Endothelial cell of umbilical vein (primary cell): ENCODE results near the gene TSPAN31. TPM values are rescaled to one million over a fixed set of nuclear protein-coding genes. Genes with fewer than 3 reads are reported as not detected.
A peak's percentile ranks its signal among the peaks of the same experiment; 100 is the strongest.

Experiments
- BruUV-seq: library from RNA; stranded (reverse); fragments of 400-500 nt; replicated peaks from 2 replicates; lab custom pipeline; 2021; lab: Mats Ljungman, UMichigan
- CTCF ChIA-PET: fragments of 300-600, 350-600 bp; sonication (Branson Sonifier 250); formaldehyde crosslinking; loops from one replicate; lab custom pipeline; 2021; ENCODE audit warnings: antibody characterized with exemption, inconsistent platforms; lab: Charles Lee
- POLR2A ChIA-PET: fragments of 300-600, 350-600 bp; sonication (Branson Sonifier 250); formaldehyde crosslinking; loops from one replicate; lab custom pipeline; 2021; ENCODE audit warnings: antibody characterized with exemption, inconsistent platforms; lab: Charles Lee
- DNase-seq: peaks from one replicate; pipeline ENCODE4 v3.0.0-alpha.2; 2011; ENCODE audit warnings: low read depth, low spot score
- FAIRE-seq: peaks from 2 replicates; lab custom pipeline; 2011; peaks lifted over from hg19 to GRCh38; lab: Jason Lieb, UNC
- H2AFZ ChIP-seq: 2 replicates; pipeline ENCODE4 v1.6.0; 2012; ENCODE audit warnings: low read depth, low read length, control low read depth, inconsistent platforms
- H3K27ac ChIP-seq: 2 replicates; pipeline ENCODE4 v1.5.1; 2011; ENCODE audit warnings: low read depth, mild to moderate bottlenecking, control low read depth, low read length, moderate library complexity; ENCODE audit not compliant: insufficient read depth
- H3K27me3 ChIP-seq, 2 experiments: 2 replicates each; pipeline versions ENCODE4 v1.6.0 to v1.6.1; 2011; ENCODE audit warnings: low read length in 2 of 2, mixed read lengths in 1 of 2; ENCODE audit not compliant: control insufficient read depth in 2 of 2, insufficient read depth in 2 of 2
- H3K36me3 ChIP-seq, 2 experiments: 2 replicates in 1 of 2; 3 replicates in 1 of 2; pipeline ENCODE4 v1.5.1; 2011; ENCODE audit warnings: low read length in 2 of 2, mild to moderate bottlenecking in 1 of 2, moderate library complexity in 1 of 2; ENCODE audit not compliant: control insufficient read depth in 2 of 2, insufficient read depth in 2 of 2; ENCODE audit errors: extremely low read depth in 1 of 2
- H3K4me1 ChIP-seq: 3 replicates; pipeline ENCODE4 v1.5.1; 2011; ENCODE audit warnings: mild to moderate bottlenecking, low read length; ENCODE audit not compliant: control insufficient read depth, insufficient read depth; ENCODE audit errors: extremely low read depth
- H3K4me2 ChIP-seq: 2 replicates; pipeline ENCODE4 v1.6.1; 2011; ENCODE audit warnings: low read length, control low read depth, mixed read lengths; ENCODE audit not compliant: insufficient read depth
- H3K4me3 ChIP-seq, 3 experiments: fragments of 200-600 bp in 1 of 3; sonication (generic), shearing (Covaris generic) in 1 of 3; replicated peaks in 1 of 3; 2 replicates each; pipeline ENCODE4 v1.5.1; 2011 to 2016; ENCODE audit warnings: control low read depth in 3 of 3, low read length in 3 of 3, mild to moderate bottlenecking in 2 of 3, inconsistent platforms in 1 of 3, low read depth in 1 of 3, moderate library complexity in 1 of 3; ENCODE audit not compliant: insufficient read depth in 1 of 3
- H3K79me2 ChIP-seq: 2 replicates; pipeline ENCODE4 v1.6.0; 2012; ENCODE audit warnings: low read length, inconsistent platforms; ENCODE audit not compliant: control insufficient read depth, insufficient read depth
- H3K9ac ChIP-seq: replicated peaks from 2 replicates; pipeline ENCODE3; 2011; ENCODE audit warnings: low read length, control low read depth; ENCODE audit not compliant: insufficient read depth; ENCODE audit errors: extremely low read depth
- H3K9me1 ChIP-seq: replicated peaks from 3 replicates; pipeline ENCODE4 v1.6.0; 2011; ENCODE audit warnings: mild to moderate bottlenecking, low read length; ENCODE audit not compliant: control insufficient read depth, insufficient read depth; ENCODE audit errors: extremely low read depth
- H3K9me3 ChIP-seq: replicated peaks from 2 replicates; pipeline ENCODE4 v1.5.1; 2012; ENCODE audit warnings: low read length, inconsistent platforms; ENCODE audit not compliant: control insufficient read depth, insufficient read depth
- H4K20me1 ChIP-seq: replicated peaks from 2 replicates; pipeline ENCODE3; 2011; ENCODE audit warnings: mild to moderate bottlenecking, low read length; ENCODE audit not compliant: control insufficient read depth, insufficient read depth; ENCODE audit errors: extremely low read depth
- EZH2 ChIP-seq: IDR thresholded peaks from 2 replicates; pipeline ENCODE4 v1.6.1; 2012; ENCODE audit warnings: borderline replicate concordance, low read depth, mild to moderate bottlenecking, moderate library complexity, low read length, inconsistent platforms; ENCODE audit not compliant: severe bottlenecking
- FOS ChIP-seq: IDR thresholded peaks from 2 replicates; pipeline ENCODE4 v1.6.1; 2011; ENCODE audit warnings: mild to moderate bottlenecking, low read length, moderate library complexity, borderline replicate concordance; ENCODE audit not compliant: insufficient read depth
- GATA2 ChIP-seq: IDR thresholded peaks from 2 replicates; pipeline ENCODE4 v1.7.0; 2011; ENCODE audit warnings: low read depth, mild to moderate bottlenecking, moderate library complexity, mixed read lengths, low read length; ENCODE audit not compliant: insufficient read length, insufficient read depth
- JUN ChIP-seq: IDR thresholded peaks from 2 replicates; pipeline ENCODE4 v1.6.1; 2011; ENCODE audit warnings: borderline replicate concordance, low read depth; ENCODE audit not compliant: insufficient read length, insufficient read depth
- MYC ChIP-seq: IDR thresholded peaks from one replicate; pipeline ENCODE4 v1.6.1; 2011; ENCODE audit warnings: mild to moderate bottlenecking, low read depth, low read length
- POLR2A ChIP-seq: IDR thresholded peaks from 2 replicates; pipeline ENCODE4 v1.6.1; 2012; ENCODE audit warnings: low read depth, mild to moderate bottlenecking, control low read depth, low read length
- POLR2AphosphoS5 ChIP-seq: IDR thresholded peaks from 2 replicates; pipeline ENCODE4 v1.6.1; 2012; ENCODE audit warnings: low read depth, mild to moderate bottlenecking, control low read depth, low read length, moderate library complexity; ENCODE audit not compliant: insufficient read depth
- dilution Hi-C: fragments of 300-500 bp; cut with MboI; formaldehyde crosslinking; loops from one replicate; pipeline ENCODE4 v1.15.0; 2019; ENCODE audit warnings: low sequenced_read_pairs; ENCODE audit not compliant: extremely low pct_ligation_motif_present
- intact Hi-C: fragments of 100-400 bp; cut with micrococcal nuclease; formaldehyde crosslinking; loops from one replicate; pipeline ENCODE4 v1.10.0; 2022
- polyA plus RNA-seq, 4 experiments: library from polyadenylated mRNA; depleted of rRNA in 3 of 4; stranded (reverse) in 3 of 4; unstranded in 1 of 4; fragments of >200 nt; gene quantifications; 2 replicates each; pipeline versions ENCODE4 v1.2.1 to v1.2.3, GENCODE V29; 2011 to 2012; ENCODE audit warnings: missing spikeins in 1 of 4
- total RNA-seq: library from RNA; stranded (reverse); gene quantifications from 2 replicates; pipeline ENCODE4 v1.2.3, GENCODE V29; 2021
- TF ChIP-seq, protein P1 (sequence below): IDR thresholded peaks from 2 replicates; pipeline ENCODE4 v1.6.1; 2011; ENCODE audit not compliant: insufficient read depth, insufficient read length
- TF ChIP-seq, protein P2 (sequence below), 2 donors: IDR thresholded peaks; 1 replicate in 1 of 2; 2 replicates in 1 of 2; pipeline ENCODE4 v1.5.1; 2011; ENCODE audit warnings: low read length in 2 of 2, mild to moderate bottlenecking in 2 of 2, moderate library complexity in 2 of 2, control low read depth in 1 of 2, inconsistent platforms in 1 of 2, low read depth in 1 of 2; ENCODE audit not compliant: insufficient read depth in 1 of 2; ENCODE audit errors: extremely low read depth in 1 of 2

TSPAN31 gene
- total and polyA plus RNA-seq, 2 donors (not counting 3 experiments of a cell fraction or from before 2014, with no cell fraction given) = 15.0 to 43.9 TPM

DNA sequence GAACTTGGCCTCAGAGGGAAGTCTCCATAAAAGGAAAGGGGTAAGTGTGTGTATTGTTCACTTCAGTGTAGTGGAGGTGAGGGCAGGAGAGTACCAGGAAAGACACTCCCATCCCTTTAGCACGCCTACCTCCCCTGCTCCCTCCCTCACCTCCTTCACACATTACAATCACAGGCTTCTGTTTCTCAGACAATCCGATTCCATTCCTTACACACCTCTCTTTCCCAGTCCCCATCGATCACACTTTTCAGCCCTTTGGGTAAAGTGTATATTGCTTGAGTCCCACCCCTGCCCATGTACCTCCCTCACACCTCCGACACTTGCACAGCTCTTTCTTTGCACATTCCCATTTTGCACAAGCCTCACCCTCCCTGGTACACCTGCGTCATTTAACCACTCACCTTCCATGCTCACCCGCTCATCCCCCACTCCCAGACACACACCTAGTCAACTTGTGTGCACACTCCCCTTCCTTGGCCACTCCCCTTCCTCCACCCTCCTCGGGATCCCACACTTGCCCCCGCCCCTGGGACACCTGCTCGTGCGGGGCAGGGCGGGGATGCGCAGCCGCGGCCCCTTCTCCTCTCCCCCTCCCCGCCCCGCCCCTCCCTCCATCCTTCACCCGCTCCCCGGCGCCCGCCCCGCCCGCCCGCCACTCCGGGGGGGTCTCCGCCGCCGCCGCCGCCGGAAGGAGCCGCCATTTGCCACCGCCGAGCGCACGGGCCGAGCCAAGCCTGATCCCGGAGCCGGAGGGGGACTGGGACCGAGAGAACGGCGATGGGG, 9.8 kb downstream of the TSPAN31 start, which contains the start of gene MARCHF9:
Gene MARCHF9 (plus strand): TSS at position 693 of the 783 bp plus-strand sequence. CDS start 426 bp downstream, outside the sequence.
- BruUV-seq = no TSS peak
- H3K4me1 ChIP-seq = peaks cover 17% of the 10 kb centered on the region
- peak within 1 kb of the TSS; percentile 7 for H3K4me2 ChIP-seq
- H2AFZ ChIP-seq = no peak within 1 kb of the TSS
- H3K9me3 ChIP-seq = no peaks in the 10 kb centered on the region
- peaks cover 25 to 33% of the 10 kb centered on the region in 2 experiments for H3K27me3 ChIP-seq
- no peak for DNase-seq
- intact Hi-C loops = no loop called here
- H3K4me3 ChIP-seq = peak within 1 kb of the TSS in 1 of 3 experiments; percentile 57
- POLR2A ChIA-PET = no interaction called here
- dilution Hi-C loops = no loop called here
- no peaks in the 10 kb centered on the region for H4K20me1 ChIP-seq
- CTCF ChIA-PET = interaction anchor here (2.5 to 2.6 kb wide), 2 partner anchors 11 to 18 kb away, joined by 17 to 48 read pairs; partner anchors contain the start of genes CYP27B1, EEF1AKMT3 and METTL1
- TF ChIP-seq EZH2 (no peak), GATA2 (no peak), POLR2A (no peak), MYC (no peak)
- H3K9ac ChIP-seq = no peak within 1 kb of the TSS
- FAIRE-seq = no peak
- H3K79me2 ChIP-seq = peaks cover 19% of the 10 kb centered on the region
- H3K36me3 ChIP-seq = peaks cover 0 to 8% of the 10 kb centered on the region in 2 experiments
- H3K27ac ChIP-seq = no peak within 1 kb of the TSS
- no peaks in the 10 kb centered on the region for H3K9me1 ChIP-seq

DNA sequence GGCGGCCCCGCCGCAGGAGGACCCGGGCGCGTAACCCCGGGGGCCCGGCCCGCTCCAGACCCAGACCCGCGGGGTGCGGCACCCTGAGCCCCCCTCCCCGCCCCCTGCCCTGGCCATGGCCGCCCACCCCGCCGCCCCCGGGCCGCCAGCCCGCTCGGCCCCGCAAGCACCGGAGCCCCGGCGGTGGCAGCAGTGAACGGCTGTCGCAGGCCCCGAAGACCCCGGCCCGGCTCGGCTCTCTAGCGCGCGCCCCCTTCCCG, 10.3 kb downstream of the TSPAN31 start:
- Histone ChIP-seq H3K9me1 (no peaks in the 10 kb centered on the region), H3K4me3 (peak overlapping the region in 1 of 3 experiments; percentile 57), H3K4me2 (no peak overlapping the region), H3K27ac (no peak overlapping the region), H3K9me3 (no peaks in the 10 kb centered on the region), H3K36me3 (peaks cover 0 to 8% of the 10 kb centered on the region in 2 experiments), H4K20me1 (no peaks in the 10 kb centered on the region), H2AFZ (no peak overlapping the region), H3K27me3 (peaks cover 25 to 33% of the 10 kb centered on the region in 2 experiments), H3K4me1 (peaks cover 17% of the 10 kb centered on the region), H3K79me2 (peaks cover 18% of the 10 kb centered on the region), H3K9ac (no peak overlapping the region)
- DNase-seq (no peak), FAIRE-seq (no peak)
- TF ChIP-seq, protein P1, sequence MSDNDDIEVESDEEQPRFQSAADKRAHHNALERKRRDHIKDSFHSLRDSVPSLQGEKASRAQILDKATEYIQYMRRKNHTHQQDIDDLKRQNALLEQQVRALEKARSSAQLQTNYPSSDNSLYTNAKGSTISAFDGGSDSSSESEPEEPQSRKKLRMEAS = no peak
- TF ChIP-seq GATA2 = no peak
- TF ChIP-seq POLR2AphosphoS5 = no peak
- no peak for TF ChIP-seq POLR2A
- no peak for TF ChIP-seq FOS
- TF ChIP-seq JUN = no peak
- TF ChIP-seq, protein P2, sequence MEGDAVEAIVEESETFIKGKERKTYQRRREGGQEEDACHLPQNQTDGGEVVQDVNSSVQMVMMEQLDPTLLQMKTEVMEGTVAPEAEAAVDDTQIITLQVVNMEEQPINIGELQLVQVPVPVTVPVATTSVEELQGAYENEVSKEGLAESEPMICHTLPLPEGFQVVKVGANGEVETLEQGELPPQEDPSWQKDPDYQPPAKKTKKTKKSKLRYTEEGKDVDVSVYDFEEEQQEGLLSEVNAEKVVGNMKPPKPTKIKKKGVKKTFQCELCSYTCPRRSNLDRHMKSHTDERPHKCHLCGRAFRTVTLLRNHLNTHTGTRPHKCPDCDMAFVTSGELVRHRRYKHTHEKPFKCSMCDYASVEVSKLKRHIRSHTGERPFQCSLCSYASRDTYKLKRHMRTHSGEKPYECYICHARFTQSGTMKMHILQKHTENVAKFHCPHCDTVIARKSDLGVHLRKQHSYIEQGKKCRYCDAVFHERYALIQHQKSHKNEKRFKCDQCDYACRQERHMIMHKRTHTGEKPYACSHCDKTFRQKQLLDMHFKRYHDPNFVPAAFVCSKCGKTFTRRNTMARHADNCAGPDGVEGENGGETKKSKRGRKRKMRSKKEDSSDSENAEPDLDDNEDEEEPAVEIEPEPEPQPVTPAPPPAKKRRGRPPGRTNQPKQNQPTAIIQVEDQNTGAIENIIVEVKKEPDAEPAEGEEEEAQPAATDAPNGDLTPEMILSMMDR (IDR thresholded peaks at IDR 0.05; ENCODE audit: extremely low read depth in 1 of 2, insufficient read depth in 1 of 2, low read depth in 1 of 2, low read length in 2 of 2) = no peak
- TF ChIP-seq MYC = no peak
- TF ChIP-seq EZH2 = no peak
- BruUV-seq = no TSS peak
- CTCF ChIA-PET = interaction anchor here (2.5 to 2.6 kb wide), 2 partner anchors 11 to 17 kb away, joined by 17 to 48 read pairs; partner anchors contain the start of genes CYP27B1, EEF1AKMT3 and METTL1
- POLR2A ChIA-PET = interaction anchor here (0.6 kb wide), 1 partner anchor 29 kb away, joined by 3 read pairs; no protein-coding TSS in a partner anchor
- dilution Hi-C loops = no loop called here
- intact Hi-C loops = no loop called here
